ENCODE data around the gene CAMSAP3. TPM values are rescaled to one million over a fixed set of nuclear protein-coding genes. Genes with fewer than 3 reads are reported as not detected.
"Not testable (repeated sequence)": the region's sequence is repeated elsewhere in the genome, so short reads cannot be mapped to it uniquely, and the experiment has no call there.

The CAMSAP3 gene
- polyA plus RNA-seq, 10 donors: 0.05 to 2.0 (median 0.24) TPM; not detected in 1

GRCh38 chr19:7565332-7565731 lies 30.3 kb upstream of the CAMSAP3 start:
- DNase-seq: no peak

- DNase-seq: no peak
Measured at GRCh38 chr19:7570761-7571160, 24.9 kb upstream of the CAMSAP3 start.

- no peak for DNase-seq
Measured at GRCh38 chr19:7575434-7576040, 20.1 kb upstream of the CAMSAP3 start.

GRCh38 chr19:7577422-7577821 lies 18.2 kb upstream of the CAMSAP3 start:
- DNase-seq: not testable (repeated sequence)

GRCh38 chr19:7578127-7578526 lies 17.5 kb upstream of the CAMSAP3 start:
- DNase-seq: no peak

GRCh38 chr19:7579182-7579581 lies 16.5 kb upstream of the CAMSAP3 start:
- DNase-seq: no peak

- DNase-seq: no peak
Measured at GRCh38 chr19:7582446-7582845, 13.2 kb upstream of the CAMSAP3 start.

GRCh38 chr19:7589822-7590221 lies 5.8 kb upstream of the CAMSAP3 start:
- no peak for DNase-seq

- DNase-seq: no peak
Measured at GRCh38 chr19:7590256-7590655, 5.4 kb upstream of the CAMSAP3 start.

- no peak for DNase-seq
Measured at GRCh38 chr19:7596211-7596937, 711 bp downstream of the CAMSAP3 start.

- DNase-seq: no peak
Measured at GRCh38 chr19:7597689-7598088, 2.0 kb downstream of the CAMSAP3 start.

GRCh38 chr19:7598180-7598579 lies 2.5 kb downstream of the CAMSAP3 start:
- DNase-seq: no peak

GRCh38 chr19:7600721-7601120 lies 5.1 kb downstream of the CAMSAP3 start:
- DNase-seq: no peak

- no peak for DNase-seq
Measured at GRCh38 chr19:7602240-7602934, 6.7 kb downstream of the CAMSAP3 start.

- DNase-seq: no peak
Measured at GRCh38 chr19:7602935-7603497, 7.4 kb downstream of the CAMSAP3 start.

- DNase-seq: no peak
Measured at GRCh38 chr19:7603919-7604318, 8.3 kb downstream of the CAMSAP3 start.

- no peak for DNase-seq
Measured at GRCh38 chr19:7605490-7606222, 10.0 kb downstream of the CAMSAP3 start.

GRCh38 chr19:7606289-7606688 lies 10.6 kb downstream of the CAMSAP3 start:
- no peak for DNase-seq

GRCh38 chr19:7607212-7607873 lies 11.7 kb downstream of the CAMSAP3 start:
- DNase-seq: no peak

- DNase-seq: no peak
Measured at GRCh38 chr19:7607874-7608560, 12.4 kb downstream of the CAMSAP3 start.
